ENCODE data around the gene EHBP1L1.

DNA sequence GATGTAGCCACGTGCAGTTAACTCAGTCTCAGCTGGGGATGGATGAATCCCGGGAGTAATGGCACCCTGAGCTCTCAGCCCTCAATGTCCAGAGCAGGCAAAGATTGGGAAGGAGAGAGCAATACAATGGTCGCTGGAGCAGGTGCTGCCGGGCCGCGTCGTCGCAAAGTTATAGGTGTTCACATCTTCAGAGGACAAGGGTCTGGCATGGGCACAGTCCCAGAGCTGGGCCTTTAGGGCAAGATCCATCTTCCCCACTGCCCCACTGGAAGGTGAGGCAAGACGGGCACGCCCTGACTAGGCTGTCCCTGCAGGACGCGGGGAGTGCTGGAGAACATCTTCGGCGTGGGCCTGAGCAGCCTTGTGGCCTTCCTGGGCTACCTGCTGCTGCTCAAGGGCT, 47.3 kb downstream of the EHBP1L1 start:
- TF ChIP-seq, protein P1, sequence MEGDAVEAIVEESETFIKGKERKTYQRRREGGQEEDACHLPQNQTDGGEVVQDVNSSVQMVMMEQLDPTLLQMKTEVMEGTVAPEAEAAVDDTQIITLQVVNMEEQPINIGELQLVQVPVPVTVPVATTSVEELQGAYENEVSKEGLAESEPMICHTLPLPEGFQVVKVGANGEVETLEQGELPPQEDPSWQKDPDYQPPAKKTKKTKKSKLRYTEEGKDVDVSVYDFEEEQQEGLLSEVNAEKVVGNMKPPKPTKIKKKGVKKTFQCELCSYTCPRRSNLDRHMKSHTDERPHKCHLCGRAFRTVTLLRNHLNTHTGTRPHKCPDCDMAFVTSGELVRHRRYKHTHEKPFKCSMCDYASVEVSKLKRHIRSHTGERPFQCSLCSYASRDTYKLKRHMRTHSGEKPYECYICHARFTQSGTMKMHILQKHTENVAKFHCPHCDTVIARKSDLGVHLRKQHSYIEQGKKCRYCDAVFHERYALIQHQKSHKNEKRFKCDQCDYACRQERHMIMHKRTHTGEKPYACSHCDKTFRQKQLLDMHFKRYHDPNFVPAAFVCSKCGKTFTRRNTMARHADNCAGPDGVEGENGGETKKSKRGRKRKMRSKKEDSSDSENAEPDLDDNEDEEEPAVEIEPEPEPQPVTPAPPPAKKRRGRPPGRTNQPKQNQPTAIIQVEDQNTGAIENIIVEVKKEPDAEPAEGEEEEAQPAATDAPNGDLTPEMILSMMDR (IDR thresholded peaks at IDR 0.05), result no peak
- TF ChIP-seq POLR2A (IDR thresholded peaks at IDR 0.05), result no peak
- TF ChIP-seq POLR2AphosphoS5 (IDR thresholded peaks at IDR 0.05), result no peak
